HG02970 (cell line): Measurements from ENCODE around the gene ATG2A.

Experiments
- ATAC-seq: cut with Tn5 transposase; IDR thresholded peaks from one replicate; pipeline ENCODE4 v1.9.1; 2021; ENCODE audit warnings: mild to moderate bottlenecking, moderate library complexity, moderate number of reproducible peaks; ENCODE audit not compliant: unreplicated experiment, low FRiP score

ATG2A gene

DNA sequence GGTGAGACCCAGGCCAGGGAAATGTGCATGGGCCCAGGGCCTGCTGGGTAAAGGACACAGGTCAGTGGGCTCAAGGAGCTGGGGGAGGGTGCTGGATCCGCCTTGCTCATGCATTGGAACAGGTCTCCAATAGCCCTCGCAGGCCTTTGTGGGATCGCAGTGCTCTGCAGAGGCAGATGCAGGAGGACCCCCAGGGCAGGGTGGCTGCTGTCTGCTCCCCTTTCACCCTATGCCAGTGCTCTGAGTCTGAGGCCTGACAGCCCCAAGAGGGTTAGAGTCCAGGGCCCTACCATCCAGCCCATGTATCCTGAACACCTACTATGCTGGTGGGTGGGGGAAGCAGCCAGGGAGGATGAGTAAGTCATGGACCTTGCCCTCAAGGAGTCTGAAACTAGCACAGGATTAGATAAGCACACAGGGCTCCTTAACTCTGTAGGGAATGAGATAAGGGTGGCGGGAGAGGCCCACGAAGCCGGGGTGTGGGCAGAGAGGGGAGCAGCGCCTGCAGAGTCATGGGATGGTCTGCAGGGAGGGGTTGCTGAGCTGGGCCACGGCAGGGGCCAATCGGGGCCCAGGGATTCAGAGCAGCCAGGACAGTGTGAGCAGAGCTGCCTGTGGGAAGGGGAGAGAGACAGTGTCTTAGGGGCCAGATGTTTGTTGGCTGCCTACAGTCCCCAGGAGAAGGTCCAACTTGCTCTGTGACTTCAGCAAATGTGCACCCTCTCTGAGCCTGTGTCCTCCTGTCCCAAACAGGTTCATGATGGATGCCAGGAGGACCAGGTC lies 28.1 kb downstream of the ATG2A start:
- no peak for ATAC-seq

DNA sequence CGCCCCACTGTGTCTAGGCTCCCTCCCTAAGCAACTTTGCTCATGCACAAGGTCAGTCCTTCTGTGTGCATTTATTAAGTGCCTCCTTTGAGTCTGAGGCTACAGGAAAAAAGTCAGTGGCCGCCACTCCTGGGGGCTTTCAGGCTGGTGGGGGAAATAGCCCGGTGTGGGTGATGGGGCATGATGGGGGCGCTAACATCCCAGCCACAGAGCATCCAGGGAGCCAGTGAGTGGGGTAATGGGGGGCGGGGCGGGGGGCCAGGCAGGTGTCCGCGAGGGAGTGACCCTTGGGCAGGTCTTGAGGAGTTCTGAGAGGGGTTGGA lies 28.6 kb downstream of the ATG2A start:
- no peak for ATAC-seq

DNA sequence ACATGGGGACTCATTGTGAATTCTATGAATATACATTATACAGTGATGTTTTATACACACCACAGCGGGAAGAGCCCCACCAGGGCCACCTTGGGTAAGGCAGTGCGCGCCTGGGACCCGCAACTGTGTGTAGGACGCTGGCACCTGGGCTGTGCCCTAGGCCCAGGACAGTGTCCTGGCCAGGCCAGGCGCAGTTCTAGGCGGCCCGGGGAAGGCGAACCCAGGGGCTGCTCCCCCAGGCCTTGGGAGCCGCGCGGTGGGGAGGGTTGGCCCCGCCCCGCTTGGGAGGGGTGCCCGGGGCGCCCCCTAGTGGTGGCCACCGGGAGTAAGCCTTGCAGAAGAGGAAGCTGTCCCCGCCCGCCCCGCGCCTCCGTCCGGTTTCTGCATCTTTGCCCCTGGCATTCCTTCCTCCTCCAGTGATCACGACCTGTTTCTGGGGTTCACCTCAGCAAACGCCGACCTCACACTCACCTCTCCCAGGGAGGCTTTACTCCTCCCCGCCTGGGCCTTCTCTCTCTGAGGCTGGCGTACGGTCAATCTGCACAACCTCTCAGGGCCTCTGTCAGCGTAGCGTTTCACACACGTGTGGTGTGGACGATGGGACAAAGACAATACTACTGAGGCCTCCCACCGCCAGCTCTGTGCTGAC lies 29.1 kb downstream of the ATG2A start:
- ATAC-seq, result no peak

DNA sequence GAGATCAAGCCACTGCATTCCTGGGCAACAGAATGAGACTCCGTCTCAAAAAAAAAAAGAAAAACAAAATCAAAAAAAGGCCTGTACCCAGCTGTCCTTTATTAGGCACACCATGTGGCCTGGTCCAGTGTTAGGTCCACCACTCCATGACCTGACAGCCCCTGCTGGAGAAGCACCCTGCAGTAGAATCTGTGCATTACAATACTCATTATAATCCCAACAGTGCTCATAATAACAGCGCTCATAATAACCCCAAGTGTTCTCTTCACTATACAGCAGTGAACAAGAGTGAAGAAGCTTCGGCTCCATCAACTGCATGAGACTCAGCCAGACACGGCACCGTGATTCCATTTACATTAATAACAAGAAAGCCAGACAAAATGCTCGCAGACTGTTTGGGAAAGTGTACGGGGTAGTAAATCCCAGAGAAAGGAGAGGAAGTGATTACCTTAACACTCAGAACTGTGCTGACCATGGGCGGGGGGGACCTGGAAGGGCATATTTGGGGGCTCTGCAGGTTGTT lies 29.7 kb downstream of the ATG2A start:
- ATAC-seq, result no peak

DNA sequence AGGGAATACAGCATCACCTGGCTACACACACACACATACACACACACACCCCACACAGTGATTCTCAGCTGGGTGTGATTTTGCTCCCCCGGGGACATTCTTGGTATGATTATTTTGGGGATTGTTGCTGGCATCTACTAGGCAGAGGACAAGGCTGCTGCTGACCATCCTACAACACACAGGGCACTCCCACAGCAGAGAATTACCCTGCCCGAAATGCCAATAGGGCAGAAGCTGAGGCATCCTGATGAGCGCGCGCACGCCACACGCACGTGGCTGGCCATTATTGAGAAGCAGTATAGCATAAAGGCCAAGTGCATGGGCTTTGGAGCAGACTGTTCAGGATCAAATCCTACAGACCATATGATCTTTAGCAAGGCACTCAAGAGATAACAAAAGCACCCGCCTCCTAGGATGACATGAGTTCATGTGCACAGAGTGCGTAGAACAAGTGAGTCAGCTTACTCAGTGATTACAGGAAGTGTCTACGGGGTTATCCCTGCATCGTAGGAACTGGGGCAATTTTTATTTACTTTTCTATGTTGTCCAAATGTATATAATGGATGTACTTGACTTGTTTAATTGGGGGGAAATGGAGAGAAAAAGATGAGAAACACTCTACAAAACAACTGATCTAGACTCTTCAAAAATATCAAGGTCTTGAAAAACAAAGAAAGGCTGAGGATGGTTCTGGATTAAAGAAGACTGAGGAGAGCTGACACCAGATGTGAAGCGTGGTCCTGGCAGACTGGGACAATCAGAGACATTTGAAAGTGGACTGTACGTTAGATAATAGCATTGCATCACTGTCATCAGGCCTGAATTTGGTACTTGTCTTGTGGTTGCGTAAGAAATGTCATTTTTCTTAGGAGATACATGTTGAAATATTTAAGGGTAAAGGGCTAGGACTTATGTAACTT lies 31.4 kb downstream of the ATG2A start:
- ATAC-seq, result no peak

DNA sequence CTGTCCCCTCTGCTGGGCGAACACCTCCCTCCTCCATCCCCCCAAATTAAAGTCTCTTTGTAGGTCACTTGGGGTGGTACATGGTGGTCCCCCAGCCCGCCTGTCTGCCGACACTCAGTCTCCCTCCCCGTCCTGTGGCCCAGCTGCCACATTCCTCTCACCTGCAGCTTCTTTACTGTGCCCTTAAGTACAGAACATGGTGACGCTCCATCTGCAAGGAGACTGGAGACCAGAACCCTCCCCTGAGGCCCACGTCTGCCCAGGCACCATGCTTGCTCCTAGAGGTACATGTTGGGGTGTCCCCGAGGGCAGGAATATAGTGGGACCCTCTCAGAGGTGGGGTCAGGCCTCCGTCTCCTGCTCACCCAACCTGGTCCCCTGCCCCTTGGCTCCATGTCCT lies 33.0 kb downstream of the ATG2A start:
- ATAC-seq, result no peak

DNA sequence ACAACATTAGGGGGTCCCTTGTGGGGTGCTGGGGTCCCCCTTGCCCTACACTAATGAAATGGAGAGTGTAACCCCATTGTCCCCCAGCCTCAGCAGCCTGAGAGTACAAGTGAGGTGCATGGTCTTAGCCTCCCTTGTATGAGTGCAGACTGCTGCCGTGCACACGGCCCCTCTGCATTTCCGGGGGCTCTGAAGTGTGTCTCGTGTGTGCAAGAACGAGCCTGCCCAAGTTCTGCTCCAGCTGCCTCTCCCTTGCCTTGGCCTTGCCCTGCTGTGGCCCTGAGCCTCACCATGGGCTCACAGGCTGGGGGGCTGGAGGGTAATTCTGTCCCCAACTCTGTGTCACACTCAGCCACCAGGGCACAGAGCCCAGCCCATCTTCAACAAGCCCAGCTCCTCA lies 33.4 kb downstream of the ATG2A start:
- no peak for ATAC-seq

DNA sequence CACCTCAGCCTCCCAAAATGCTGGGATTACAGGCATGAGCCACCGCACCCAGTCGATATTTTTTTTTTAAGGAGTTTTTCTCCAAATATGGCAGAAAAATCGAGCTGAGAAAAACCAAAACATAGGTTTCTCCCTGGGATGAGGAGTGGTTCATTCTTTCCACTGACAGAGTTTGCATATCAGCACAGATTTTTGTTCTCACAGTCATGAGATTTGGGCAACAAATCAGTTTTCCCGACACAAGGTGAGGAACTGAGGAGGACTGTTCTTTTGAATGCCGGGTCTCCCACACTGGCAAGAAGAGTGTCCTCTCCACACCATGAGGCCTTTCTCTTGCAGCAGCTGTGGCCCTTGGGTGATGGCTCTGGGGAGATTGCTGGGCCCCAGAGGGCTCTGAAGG lies 34.8 kb downstream of the ATG2A start:
- no peak for ATAC-seq

DNA sequence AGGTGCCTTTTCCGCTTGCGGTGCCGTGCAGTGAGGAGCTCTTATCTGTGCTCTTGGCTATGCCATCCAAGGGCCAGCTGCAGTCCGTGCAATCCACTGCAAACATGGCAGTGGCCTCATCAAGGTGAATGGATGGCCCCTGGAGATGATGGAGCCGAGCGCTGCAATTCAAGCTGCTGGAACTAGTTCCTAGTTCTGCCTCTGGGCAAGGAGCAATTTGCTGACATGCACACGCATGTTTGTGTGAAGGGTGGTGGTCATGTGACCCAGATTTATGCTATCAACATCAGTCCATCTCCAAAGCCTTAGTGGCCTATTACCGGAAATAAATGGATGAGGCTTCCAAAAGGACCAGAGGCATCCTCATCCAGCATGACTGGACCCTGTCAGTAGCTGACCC lies 35.5 kb downstream of the ATG2A start:
- no peak for ATAC-seq

DNA sequence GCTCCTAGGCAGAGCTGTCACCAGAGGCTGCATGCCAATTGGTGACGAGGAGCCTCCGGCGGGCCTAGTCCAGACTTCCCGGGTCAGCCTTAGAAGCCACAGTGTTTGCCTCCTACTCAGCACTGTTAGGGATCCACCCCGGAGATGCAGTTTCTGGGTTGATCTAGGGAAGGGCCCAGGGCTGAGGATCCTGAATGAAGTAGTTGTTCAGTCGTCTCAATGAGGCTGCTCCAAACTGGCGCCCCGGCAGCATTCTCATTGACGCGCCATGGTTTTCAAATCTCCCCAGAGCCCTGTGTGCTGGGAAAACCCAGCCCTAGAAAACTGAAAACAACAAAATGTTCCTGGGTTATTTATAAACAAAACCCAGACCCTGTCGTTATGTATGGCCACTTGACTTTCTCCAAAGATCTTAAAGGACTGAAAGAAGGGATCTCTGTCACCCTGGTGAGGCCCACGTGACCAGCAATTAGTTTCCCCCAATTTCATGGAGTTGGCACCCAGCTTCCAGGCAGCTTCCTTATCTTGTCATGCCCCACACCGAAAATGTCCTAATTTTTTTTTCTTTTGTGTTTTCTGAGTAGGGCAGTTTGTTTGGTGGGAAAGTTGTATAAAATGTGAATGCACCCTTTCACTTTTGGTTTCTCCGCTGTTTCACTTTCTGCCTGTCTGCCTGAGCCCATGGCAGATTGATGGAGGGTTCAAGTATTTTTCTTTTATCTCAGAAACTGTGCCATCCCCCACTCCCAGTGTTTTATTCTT lies 36.6 kb downstream of the ATG2A start:
- no peak for ATAC-seq

DNA sequence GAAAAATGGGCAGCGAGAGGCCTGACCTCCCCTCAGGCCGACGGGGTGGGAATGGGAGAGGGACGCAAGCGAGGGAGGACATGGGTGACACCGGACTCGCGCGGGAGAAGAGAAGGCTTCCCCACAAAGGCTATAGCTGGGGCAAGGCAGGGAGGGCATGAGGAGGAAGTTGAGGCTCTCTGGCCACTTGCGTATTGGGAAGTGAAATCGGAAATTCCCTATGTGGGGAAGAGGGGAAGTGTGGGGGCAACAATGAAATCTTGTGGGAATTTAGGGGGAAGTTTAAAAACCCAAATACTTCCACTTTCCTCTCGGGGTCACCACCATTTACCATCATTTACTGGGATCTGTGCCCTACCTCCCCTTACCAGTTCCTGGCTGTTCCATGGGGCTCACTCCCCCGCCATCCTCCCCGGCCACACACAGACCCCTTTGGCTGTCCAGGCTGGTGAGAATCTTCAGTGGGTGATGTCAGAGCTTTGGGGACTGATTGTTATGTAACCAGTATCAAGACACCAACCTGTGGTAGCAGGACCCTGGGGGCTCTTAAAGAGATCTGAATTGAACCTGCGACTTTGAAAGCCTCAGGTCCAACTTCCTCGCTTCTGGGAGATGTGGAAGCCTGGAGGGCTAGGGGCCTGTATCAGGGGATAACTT lies 37.6 kb downstream of the ATG2A start:
- ATAC-seq, result peak; percentile 0

DNA sequence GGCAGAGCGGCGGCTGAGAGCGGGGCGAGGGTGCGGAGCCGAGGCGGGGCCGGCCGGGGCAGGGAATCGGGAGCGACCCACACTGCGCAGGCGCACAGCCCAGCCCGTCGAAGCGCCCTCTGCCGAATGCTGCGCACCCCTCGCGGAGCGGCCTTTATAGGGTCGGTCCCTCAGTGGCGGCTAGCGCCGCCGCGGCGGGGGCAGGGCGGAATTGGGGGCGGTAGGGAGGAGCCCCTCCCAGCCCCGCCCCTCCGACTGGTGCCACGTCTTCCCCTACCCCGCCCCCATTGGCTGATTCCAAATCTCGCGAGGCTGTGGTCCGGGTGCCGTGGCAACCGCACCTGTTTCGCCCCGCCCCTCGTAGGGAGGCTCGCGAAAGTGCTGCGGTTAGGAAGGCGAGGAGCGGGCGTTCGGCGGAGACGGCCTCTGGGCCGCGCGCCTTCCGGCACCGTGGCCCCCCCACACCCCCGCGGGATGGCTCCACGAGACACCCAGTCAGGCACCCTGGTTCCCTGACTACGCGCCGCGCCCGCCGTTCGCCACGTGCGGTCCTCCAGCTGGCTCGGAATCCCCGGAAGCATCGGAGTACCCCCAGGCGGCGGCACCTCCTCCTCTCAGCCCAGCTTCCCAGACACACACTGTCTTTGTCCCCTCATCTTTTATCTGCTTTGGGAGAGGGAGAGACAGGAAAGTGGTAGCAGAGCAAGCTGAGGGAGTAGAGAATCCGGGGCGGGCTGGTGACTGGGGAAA lies 38.3 kb downstream of the ATG2A start, which contains the start of gene EHD1:
EHD1 (minus strand) TSS at position 128 of the 750 bp plus-strand sequence. CDS start 157 bp downstream, outside the sequence.
- peak; percentile 74 for ATAC-seq

DNA sequence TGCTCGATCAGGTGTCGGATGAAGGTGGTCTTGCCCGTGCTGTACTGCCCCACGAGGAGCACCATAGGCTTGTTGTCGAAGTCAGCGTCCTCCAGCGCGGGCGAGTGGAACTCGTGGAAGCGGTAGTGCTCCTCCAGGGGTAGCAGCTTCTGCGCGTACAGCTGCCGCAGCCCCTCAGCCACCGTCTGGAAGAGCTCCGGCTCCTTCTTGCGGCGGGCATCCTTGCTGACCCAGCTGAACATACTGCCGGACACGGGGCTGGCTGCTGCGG lies 38.9 kb downstream of the ATG2A start:
- ATAC-seq, result no peak

DNA sequence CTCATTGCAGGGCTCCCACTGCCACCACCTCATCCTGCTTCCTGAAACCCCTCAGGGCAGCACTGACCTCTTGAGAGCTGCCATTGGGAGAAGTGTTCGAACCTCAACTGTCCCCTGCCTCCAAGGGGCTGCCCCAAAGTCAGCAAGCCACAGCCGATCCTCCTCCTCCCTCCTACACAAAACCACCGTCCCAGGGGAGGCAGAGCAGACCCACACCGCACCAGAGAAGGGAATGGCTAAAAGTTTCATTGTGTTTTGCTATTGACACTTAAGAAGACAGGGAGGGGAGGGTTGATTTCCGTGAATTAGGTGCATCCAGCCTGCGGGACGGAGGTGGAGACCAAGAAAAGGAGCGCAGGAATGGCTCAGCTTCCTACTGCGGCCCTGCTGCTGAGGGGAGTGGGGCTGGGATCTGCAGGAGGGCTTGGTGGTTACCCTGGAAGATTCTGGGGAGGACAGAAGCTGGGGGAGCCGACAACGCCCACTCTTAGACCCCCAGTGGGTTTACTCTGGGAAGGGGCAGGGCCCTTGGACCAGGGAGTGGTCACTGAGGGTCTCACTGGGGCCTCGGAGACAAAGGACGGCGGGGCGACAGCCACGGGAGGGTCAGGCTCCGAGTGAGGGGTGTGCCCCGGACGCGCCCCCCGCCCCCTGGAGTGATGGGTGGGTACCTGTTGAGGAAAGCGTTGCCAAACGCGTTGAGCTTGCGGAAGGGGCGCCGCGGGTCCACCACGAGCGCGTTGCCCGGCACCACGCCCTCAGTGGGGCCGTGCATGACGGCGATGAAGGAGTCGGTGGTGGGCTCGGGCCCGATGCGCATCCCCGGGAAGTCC lies 39.4 kb downstream of the ATG2A start:
- ATAC-seq, result peak; percentile 0

DNA sequence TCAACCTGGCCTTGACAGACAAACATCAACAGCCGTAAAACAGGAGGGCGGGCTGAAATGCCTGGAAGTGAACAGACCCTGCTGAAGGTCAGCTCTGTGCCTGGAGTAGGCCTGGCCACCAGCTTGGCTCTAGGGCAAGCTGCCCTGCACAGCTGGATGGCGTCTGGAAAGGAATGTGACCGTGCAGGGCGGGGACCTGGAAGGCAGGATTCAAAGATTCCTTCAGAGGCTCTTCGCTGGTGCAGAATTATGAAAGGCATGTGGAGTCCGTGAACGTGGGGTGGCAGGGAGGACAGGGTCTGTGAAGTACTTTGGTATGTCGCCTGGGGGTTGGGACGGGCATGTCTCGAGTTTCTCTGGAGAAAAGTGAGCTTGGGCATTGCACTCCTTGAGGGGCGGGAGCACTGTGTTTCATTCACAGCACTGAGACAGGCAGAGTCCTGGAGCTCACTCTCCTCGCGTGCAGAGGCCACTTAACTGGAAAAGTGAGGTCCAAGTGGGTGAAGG lies 40.1 kb downstream of the ATG2A start:
- no peak for ATAC-seq

DNA sequence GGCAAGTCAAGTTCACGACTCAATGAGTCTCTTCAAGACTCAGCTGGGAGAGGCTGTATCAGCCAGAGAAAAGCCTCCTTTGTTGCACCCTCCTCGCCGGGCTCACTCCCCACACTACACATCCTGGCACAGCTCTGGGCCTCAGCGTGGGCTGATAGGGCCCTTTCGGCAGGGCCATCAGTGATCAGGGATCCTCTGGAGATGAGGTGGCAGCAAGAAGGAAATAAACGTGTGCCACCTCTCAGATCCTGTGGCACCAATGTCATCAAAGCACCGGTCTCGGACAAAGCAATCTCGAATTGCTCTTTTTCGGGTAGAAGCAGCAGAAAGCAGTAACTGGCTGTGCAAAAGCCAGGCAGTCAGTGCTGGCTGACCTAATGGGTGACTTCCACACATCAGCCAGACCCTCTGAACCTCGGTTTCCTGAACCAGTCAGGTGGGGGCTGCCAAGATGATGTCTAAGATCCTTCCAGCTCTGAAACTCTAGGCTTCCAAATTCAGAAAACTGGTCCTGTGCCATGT lies 40.7 kb downstream of the ATG2A start:
- no peak for ATAC-seq

DNA sequence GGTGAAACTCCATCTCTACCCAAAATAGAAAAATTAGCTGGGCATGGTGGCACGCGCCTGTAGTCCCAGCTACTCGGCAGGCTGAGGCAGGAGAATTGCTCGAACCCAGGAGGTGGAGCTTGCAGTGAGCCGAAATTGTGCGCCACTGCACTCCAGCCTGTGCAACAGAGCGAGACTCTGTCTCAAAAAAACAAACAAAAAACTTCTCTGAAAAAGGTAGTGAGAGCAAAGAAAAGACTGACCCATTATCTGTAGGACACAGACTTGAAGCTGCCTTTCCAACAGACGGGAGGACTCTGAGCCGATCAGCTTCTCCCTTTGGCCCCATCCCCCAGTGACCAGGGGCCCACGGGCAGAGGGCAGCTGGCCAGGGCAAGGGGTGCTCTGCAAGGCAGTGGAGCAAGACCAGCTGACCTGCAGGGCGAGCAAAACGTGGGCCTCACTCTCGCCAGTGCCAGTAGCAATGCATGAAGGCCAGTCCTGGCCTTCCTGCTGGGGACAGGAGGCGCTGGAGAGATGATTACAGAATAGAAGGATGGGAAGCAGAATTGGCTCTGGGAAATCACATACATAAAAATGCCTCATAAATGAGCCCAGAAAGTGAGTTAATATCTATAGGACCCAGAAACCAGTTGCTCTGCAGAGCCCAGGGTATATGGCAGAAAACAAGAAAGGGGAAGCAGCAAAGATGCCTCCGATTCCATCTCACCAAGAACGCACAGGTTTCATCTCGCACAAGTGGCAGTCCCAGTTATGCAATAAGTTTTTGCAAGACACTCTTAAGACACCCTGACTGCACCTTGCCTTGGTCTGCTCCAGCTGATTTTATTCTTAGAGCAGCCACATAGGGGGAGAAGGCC lies 41.4 kb downstream of the ATG2A start:
- ATAC-seq, result no peak
